K562 (cell line): Measurements from ENCODE around the gene TMEM87B. TPM values are rescaled to one million over a fixed set of nuclear protein-coding genes. Genes with fewer than 3 reads are reported as not detected.

ENCODE experiments used
- ATF7 ChIP-seq: fragments of 450-650 bp; IDR thresholded peaks from 2 replicates; pipeline ENCODE4 v1.7.1; 2014; ENCODE audit warnings: mild to moderate bottlenecking, moderate library complexity
- ID3 ChIP-seq, 2 experiments: fragments of 250-450 bp in 1 of 2; fragments of 450-650 bp in 1 of 2; sonication (Bioruptor Pico) in 1 of 2; IDR thresholded peaks; 2 replicates each; pipeline versions ENCODE4 v1.6.1 to v1.8.0; 2016 to 2021; ENCODE audit warnings: mild to moderate bottlenecking in 2 of 2, moderate library complexity in 2 of 2, missing compliant biosample characterization in 1 of 2, missing genetic modification characterization in 1 of 2
- NR2C1 ChIP-seq, 2 experiments: fragments of 450-650 bp; IDR thresholded peaks; 2 replicates each; pipeline ENCODE4 v1.6.1; 2017; ENCODE audit warnings: mild to moderate bottlenecking in 2 of 2, antibody characterized with exemption in 1 of 2, inconsistent platforms in 1 of 2, missing compliant biosample characterization in 1 of 2, missing genetic modification characterization in 1 of 2
- PBX2 ChIP-seq, 2 experiments: IDR thresholded peaks in 1 of 2; conservative IDR thresholded peaks in 1 of 2; 2 replicates each; pipeline ENCODE4 v1.6.1; 2016; ENCODE audit warnings: low read depth in 2 of 2, mild to moderate bottlenecking in 1 of 2, missing compliant biosample characterization in 1 of 2, missing genetic modification characterization in 1 of 2, moderate library complexity in 1 of 2
- SMAD4 ChIP-seq: fragments of 250-450 bp; sonication (Bioruptor Pico); conservative IDR thresholded peaks from 2 replicates; pipeline ENCODE4 v1.8.0; 2021; ENCODE audit warnings: inconsistent platforms, mild to moderate bottlenecking, moderate library complexity
- THRB ChIP-seq: fragments of 450-650 bp; formaldehyde crosslinking; conservative IDR thresholded peaks from 2 replicates; pipeline ENCODE4 v1.4.0; 2022; ENCODE audit warnings: mild to moderate bottlenecking, missing genetic modification characterization
- ZFP36 ChIP-seq: fragments of 150-350 bp; IDR thresholded peaks from 2 replicates; pipeline ENCODE4 v1.6.1; 2018; ENCODE audit warnings: low read length, low read depth; ENCODE audit not compliant: partially characterized antibody
- ZNF639 ChIP-seq, 2 experiments: fragments of 200-800 bp in 1 of 2; sonication (Bioruptor generic) in 1 of 2; sonication (generic) in 1 of 2; formaldehyde crosslinking in 1 of 2; IDR thresholded peaks in 1 of 2; conservative IDR thresholded peaks in 1 of 2; 2 replicates each; pipeline versions ENCODE4 v1.5.0 to v1.6.1; 2016 to 2020; ENCODE audit warnings: missing compliant biosample characterization in 1 of 2, missing genetic modification characterization in 1 of 2, missing genetic modification reagents in 1 of 2
- polyA plus RNA-seq, 8 experiments: library from polyadenylated mRNA; depleted of rRNA in 4 of 8; stranded (reverse) in 5 of 8; unstranded in 3 of 8; fragments of >200 nt; fragmentation: Nextera tagmentation in 2 of 8; fragmentation: Illumina TruSeq in 1 of 8; extraction: Ambion mirVana in 2 of 8; extraction: Trizol in 1 of 8; gene quantifications; 2 replicates each; pipeline versions ENCODE4 v1.2.1 to v1.2.3, GENCODE V29; 2011 to 2014; ENCODE audit warnings: inconsistent platforms in 1 of 8, missing spikeins in 1 of 8
- total RNA-seq, 7 experiments: library from RNA; depleted of rRNA in 6 of 7; stranded (reverse); fragments of >200 nt in 6 of 7; fragmentation: Illumina TruSeq in 2 of 7; extraction: Trizol in 2 of 7; gene quantifications; 2 replicates each; pipeline versions ENCODE4 v1.2.1 to v1.2.3, GENCODE V29; 2011 to 2021; ENCODE audit warnings: low replicate concordance in 1 of 7
- TF ChIP-seq, protein P1 (sequence below): fragments of 250-450 bp; sonication (Bioruptor Pico); IDR thresholded peaks from 2 replicates; pipeline ENCODE4 v1.8.0; 2021; ENCODE audit warnings: moderate library complexity, mild to moderate bottlenecking, inconsistent platforms
- TF ChIP-seq, protein P2 (sequence below): sonication (generic); formaldehyde crosslinking; IDR thresholded peaks from 2 replicates; pipeline ENCODE4 v1.8.0; 2023; ENCODE audit warnings: mild to moderate bottlenecking, missing genetic modification reagents

The TMEM87B gene
- total and polyA plus RNA-seq, 9 of the 15 experiments (the other 6 are each of a cell fraction or from before 2014, with no cell fraction given) = 3.7 to 17.1 (median 11.0) TPM

DNA sequence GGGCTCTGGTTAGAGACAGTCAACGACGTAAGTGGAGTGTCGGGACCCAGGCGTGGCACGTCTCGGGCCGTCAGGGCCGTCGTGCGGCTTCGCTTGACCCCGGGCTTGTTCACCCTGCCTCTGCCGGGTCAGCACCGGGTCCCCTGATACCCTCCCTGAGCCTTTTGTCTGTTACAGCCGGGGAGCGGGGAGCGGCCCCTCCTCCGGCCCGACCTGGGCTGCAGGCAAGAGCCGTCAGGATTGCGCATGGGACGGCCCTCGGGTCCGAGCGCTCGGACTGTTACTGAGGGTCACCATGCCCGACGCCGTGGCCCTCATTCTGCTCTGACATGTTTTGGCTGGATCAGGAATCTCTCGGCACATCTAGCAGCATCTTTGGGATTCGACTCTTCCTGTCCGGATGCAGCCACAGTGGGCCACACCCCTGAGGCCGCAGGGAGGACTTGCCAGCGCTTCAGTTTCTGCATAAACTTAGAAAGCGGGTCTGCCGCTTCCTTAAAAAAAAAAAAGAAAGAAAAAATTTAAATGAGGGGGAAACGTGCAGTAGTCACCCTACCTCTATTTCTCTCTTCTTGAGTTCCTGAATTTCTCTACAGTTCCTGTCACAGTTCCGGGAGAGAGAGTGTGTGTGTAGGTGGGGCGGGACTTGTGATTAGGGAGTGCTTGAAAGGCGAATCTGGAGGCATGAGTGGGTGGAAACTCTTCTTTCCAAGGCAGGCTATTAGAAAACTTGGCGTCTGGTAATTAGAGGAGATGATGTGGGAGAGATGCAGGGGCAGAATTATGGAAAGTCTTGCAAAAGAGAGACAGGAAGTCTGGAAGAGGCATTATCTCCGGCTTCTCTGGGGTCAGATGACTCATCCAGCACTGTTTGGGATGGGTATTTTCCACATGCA lies 909 bp downstream of the TMEM87B start (continued):
- no peak for TF ChIP-seq ID3 (CRISPR knock-in tag; IDR thresholded peaks at IDR 0.05)
- TF ChIP-seq ID3 (tag; IDR thresholded peaks at IDR 0.05) = no peak
- TF ChIP-seq, protein P1, sequence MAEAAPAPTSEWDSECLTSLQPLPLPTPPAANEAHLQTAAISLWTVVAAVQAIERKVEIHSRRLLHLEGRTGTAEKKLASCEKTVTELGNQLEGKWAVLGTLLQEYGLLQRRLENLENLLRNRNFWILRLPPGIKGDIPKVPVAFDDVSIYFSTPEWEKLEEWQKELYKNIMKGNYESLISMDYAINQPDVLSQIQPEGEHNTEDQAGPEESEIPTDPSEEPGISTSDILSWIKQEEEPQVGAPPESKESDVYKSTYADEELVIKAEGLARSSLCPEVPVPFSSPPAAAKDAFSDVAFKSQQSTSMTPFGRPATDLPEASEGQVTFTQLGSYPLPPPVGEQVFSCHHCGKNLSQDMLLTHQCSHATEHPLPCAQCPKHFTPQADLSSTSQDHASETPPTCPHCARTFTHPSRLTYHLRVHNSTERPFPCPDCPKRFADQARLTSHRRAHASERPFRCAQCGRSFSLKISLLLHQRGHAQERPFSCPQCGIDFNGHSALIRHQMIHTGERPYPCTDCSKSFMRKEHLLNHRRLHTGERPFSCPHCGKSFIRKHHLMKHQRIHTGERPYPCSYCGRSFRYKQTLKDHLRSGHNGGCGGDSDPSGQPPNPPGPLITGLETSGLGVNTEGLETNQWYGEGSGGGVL = no peak
- peak; percentile 12; the same call in 1 of the 2 replicates for TF ChIP-seq ATF7
- TF ChIP-seq ZFP36 = no peak
- TF ChIP-seq ZNF639 (CRISPR knock-in tag; conservative IDR thresholded peaks at IDR 0.05 in 1 of 2, IDR thresholded peaks at IDR 0.05 in 1 of 2) = 0 out of 4 replicates have a peak, but pooled peaks of 1 of the 2 experiments have one; percentile 13
- peak; percentile 26; the same call in 1 of the 2 replicates for TF ChIP-seq SMAD4
- TF ChIP-seq, protein P2, sequence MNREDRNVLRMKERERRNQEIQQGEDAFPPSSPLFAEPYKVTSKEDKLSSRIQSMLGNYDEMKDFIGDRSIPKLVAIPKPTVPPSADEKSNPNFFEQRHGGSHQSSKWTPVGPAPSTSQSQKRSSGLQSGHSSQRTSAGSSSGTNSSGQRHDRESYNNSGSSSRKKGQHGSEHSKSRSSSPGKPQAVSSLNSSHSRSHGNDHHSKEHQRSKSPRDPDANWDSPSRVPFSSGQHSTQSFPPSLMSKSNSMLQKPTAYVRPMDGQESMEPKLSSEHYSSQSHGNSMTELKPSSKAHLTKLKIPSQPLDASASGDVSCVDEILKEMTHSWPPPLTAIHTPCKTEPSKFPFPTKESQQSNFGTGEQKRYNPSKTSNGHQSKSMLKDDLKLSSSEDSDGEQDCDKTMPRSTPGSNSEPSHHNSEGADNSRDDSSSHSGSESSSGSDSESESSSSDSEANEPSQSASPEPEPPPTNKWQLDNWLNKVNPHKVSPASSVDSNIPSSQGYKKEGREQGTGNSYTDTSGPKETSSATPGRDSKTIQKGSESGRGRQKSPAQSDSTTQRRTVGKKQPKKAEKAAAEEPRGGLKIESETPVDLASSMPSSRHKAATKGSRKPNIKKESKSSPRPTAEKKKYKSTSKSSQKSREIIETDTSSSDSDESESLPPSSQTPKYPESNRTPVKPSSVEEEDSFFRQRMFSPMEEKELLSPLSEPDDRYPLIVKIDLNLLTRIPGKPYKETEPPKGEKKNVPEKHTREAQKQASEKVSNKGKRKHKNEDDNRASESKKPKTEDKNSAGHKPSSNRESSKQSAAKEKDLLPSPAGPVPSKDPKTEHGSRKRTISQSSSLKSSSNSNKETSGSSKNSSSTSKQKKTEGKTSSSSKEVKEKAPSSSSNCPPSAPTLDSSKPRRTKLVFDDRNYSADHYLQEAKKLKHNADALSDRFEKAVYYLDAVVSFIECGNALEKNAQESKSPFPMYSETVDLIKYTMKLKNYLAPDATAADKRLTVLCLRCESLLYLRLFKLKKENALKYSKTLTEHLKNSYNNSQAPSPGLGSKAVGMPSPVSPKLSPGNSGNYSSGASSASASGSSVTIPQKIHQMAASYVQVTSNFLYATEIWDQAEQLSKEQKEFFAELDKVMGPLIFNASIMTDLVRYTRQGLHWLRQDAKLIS (CRISPR knock-in tag) = 0 out of 2 replicates have a peak, but pooled peaks have one; percentile 21
- no peak for TF ChIP-seq PBX2 (CRISPR knock-in tag; IDR thresholded peaks at IDR 0.05; ENCODE audit: low read depth)
- TF ChIP-seq PBX2 (tag; conservative IDR thresholded peaks at IDR 0.05; ENCODE audit: low read depth) = peak; percentile 8; the same call in 1 of the 2 replicates
- 0 out of 2 replicates have a peak, but pooled peaks have one; percentile 36 for TF ChIP-seq THRB (CRISPR knock-in tag)
- peak; percentile 53; the same call in 1 of the 2 replicates for TF ChIP-seq NR2C1 (IDR thresholded peaks at IDR 0.05)
- peak; percentile 60; the same call in 1 of the 2 replicates for TF ChIP-seq NR2C1 (tag; IDR thresholded peaks at IDR 0.05)
